Osteocyte (in vitro differentiated cells): ENCODE data around the gene SLC25A1. TPM values are rescaled to one million over a fixed set of nuclear protein-coding genes. Genes with fewer than 3 reads are reported as not detected.

Source experiments
- DNase-seq: peaks from one replicate; pipeline ENCODE4 v3.0.0; 2021; ENCODE audit warnings: mixed read lengths; ENCODE audit not compliant: unreplicated experiment; ENCODE audit errors: extremely low spot score
- H3K27ac Mint-ChIP-seq: one replicate; pipeline ENCODE4 v1.8.0; 2021; ENCODE audit warnings: mild to moderate bottlenecking, mixed read lengths; ENCODE audit not compliant: unreplicated experiment
- H3K27me3 Mint-ChIP-seq: one replicate; pipeline ENCODE4 v1.8.0; 2021; ENCODE audit warnings: mixed read lengths; ENCODE audit not compliant: unreplicated experiment
- H3K36me3 Mint-ChIP-seq: one replicate; pipeline ENCODE4 v1.8.0; 2021; ENCODE audit warnings: mixed read lengths; ENCODE audit not compliant: unreplicated experiment
- H3K4me1 Mint-ChIP-seq: one replicate; pipeline ENCODE4 v1.8.0; 2021; ENCODE audit warnings: mixed read lengths; ENCODE audit not compliant: unreplicated experiment
- H3K4me3 Mint-ChIP-seq: one replicate; pipeline ENCODE4 v1.8.0; 2021; ENCODE audit warnings: mild to moderate bottlenecking, moderate library complexity, mixed read lengths; ENCODE audit not compliant: unreplicated experiment
- H3K9me3 Mint-ChIP-seq: one replicate; pipeline ENCODE4 v1.8.0; 2021; ENCODE audit warnings: mixed read lengths; ENCODE audit not compliant: unreplicated experiment
- total RNA-seq: library from RNA; stranded (reverse); gene quantifications from 2 replicates; pipeline ENCODE4 v1.2.1, GENCODE V29; 2021
- TF ChIP-seq, protein P1 (sequence below): fragments of 200-600 bp; sonication (generic); IDR thresholded peaks from 2 replicates; pipeline ENCODE4 v1.5.0; 2021; ENCODE audit warnings: antibody characterized with exemption, mild to moderate bottlenecking, moderate library complexity

The SLC25A1 gene
- total RNA-seq, 1 donor from 2014 or later, result 96.1 TPM

- Mint-ChIP-seq H3K27ac (no peak overlapping the region), H3K9me3 (no peaks in the 10 kb centered on the region), H3K4me1 (no peaks in the 10 kb centered on the region), H3K27me3 (no peaks in the 10 kb centered on the region), H3K4me3 (no peak overlapping the region), H3K36me3 (peaks cover 5% of the 10 kb centered on the region)
- TF ChIP-seq, protein P1, sequence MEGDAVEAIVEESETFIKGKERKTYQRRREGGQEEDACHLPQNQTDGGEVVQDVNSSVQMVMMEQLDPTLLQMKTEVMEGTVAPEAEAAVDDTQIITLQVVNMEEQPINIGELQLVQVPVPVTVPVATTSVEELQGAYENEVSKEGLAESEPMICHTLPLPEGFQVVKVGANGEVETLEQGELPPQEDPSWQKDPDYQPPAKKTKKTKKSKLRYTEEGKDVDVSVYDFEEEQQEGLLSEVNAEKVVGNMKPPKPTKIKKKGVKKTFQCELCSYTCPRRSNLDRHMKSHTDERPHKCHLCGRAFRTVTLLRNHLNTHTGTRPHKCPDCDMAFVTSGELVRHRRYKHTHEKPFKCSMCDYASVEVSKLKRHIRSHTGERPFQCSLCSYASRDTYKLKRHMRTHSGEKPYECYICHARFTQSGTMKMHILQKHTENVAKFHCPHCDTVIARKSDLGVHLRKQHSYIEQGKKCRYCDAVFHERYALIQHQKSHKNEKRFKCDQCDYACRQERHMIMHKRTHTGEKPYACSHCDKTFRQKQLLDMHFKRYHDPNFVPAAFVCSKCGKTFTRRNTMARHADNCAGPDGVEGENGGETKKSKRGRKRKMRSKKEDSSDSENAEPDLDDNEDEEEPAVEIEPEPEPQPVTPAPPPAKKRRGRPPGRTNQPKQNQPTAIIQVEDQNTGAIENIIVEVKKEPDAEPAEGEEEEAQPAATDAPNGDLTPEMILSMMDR, result no peak
- DNase-seq, result no peak
These were observed 18.5 kb upstream of the SLC25A1 start for GRCh38 chr22:19196841-19197612.

GRCh38 chr22:19195796-19196731 lies 17.5 kb upstream of the SLC25A1 start:
- H3K36me3 Mint-ChIP-seq, result peaks cover 5% of the 10 kb centered on the region
- DNase-seq, result no peak
- H3K27me3 Mint-ChIP-seq, result no peaks in the 10 kb centered on the region
- H3K9me3 Mint-ChIP-seq, result no peaks in the 10 kb centered on the region
- TF ChIP-seq, protein P1, result no peak
- H3K4me1 Mint-ChIP-seq, result no peaks in the 10 kb centered on the region
- H3K4me3 Mint-ChIP-seq, result no peak overlapping the region
- no peak overlapping the region for H3K27ac Mint-ChIP-seq

DNA sequence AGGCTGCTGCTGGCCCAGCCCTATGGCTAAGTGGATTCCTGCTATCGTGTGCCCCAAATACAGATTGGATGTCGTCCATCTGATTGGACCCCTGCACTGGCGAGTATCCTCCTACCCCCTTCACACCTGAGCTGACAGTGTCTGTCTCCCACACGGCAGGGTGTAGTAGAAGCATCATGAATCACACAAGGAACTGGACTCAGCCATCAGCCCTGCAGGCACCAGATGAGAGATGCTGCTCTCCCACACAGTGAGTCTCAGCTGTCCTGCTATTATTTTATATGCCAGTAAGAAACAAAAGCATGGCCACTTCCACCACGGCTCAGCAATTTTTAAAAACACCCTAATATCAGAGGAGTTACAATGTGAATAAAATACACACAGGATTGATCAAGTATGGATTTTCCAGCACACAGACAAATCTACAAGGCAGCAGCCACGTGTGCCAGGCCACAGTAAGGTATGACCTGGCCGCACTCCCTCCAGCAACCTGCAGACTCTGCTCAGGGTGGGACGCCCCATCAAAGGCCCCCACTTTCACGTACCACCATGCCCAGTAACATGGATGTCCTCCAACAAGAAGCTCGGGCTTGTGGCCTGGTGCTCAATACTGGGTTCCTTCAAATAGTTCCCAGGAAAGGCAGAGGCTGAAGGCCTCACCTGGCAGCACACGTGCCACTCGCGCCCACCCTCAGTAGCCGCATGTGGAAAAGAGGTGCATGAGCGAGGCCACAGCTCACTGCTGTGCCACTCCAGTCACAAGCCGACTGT lies 16.4 kb upstream of the SLC25A1 start:
- H3K27ac Mint-ChIP-seq, result no peak overlapping the region
- H3K4me3 Mint-ChIP-seq, result no peak overlapping the region
- H3K9me3 Mint-ChIP-seq, result no peaks in the 10 kb centered on the region
- no peaks in the 10 kb centered on the region for H3K27me3 Mint-ChIP-seq
- TF ChIP-seq, protein P1, result no peak
- peaks cover 5% of the 10 kb centered on the region for H3K36me3 Mint-ChIP-seq
- DNase-seq, result no peak
- H3K4me1 Mint-ChIP-seq, result no peaks in the 10 kb centered on the region

DNA sequence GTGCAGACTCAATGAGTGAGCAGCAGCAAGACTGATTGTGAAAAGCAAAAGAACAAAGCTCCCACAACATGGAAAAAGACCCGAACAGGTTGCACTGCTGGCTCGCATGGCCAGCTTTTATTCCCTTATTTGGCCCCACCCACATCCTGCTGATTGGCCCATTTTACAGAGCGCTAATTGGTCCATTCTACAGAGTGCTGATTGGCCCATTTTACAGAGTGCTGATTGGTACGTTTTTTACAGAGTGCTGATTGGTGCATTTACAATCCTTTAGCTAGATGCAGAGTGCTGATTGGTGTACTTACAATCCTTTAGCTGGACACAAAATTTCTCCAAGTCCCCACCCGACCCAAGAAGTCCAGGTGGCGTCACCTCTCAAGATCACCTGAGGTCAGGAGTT lies 15.3 kb upstream of the SLC25A1 start:
- peaks cover 5% of the 10 kb centered on the region for H3K36me3 Mint-ChIP-seq

More for the DNA sequence above, 15.3 kb upstream of the SLC25A1 start:
- H3K9me3 Mint-ChIP-seq, result no peaks in the 10 kb centered on the region
- no peak overlapping the region for H3K4me3 Mint-ChIP-seq
- H3K27me3 Mint-ChIP-seq, result no peaks in the 10 kb centered on the region
- TF ChIP-seq, protein P1, result no peak
- no peaks in the 10 kb centered on the region for H3K4me1 Mint-ChIP-seq
- DNase-seq, result no peak
- H3K27ac Mint-ChIP-seq, result no peak overlapping the region
